H1 (cell line): ENCODE measurements around the gene UBQLNL. TPM values are rescaled to one million over a fixed set of nuclear protein-coding genes. Genes with fewer than 3 reads are reported as not detected.

Source experiments
- CTCF ChIA-PET: fragments of 300-600 bp; sonication (Branson Sonifier 250); formaldehyde crosslinking; loops from one replicate; lab custom pipeline; 2021; ENCODE audit not compliant: partially characterized antibody; lab: Charles Lee
- POLR2A ChIA-PET: fragments of 300-600 bp; sonication (Branson Sonifier 250); formaldehyde crosslinking; loops from one replicate; lab custom pipeline; 2021; ENCODE audit warnings: inconsistent platforms; ENCODE audit not compliant: partially characterized antibody; lab: Charles Lee
- DNase-seq, 2 experiments: peaks; one replicate each; pipeline versions ENCODE4 v3.0.0 to v3.0.0-alpha.2; 2010 to 2022; ENCODE audit warnings: low spot score in 2 of 2, low read depth in 1 of 2, mixed read lengths in 1 of 2
- FAIRE-seq: peaks from 2 replicates; lab custom pipeline; 2011; peaks lifted over from hg19 to GRCh38; lab: Jason Lieb, UNC
- H2AFZ ChIP-seq: 2 replicates; pipeline ENCODE4 v1.8.1; 2012; ENCODE audit warnings: low read length, inconsistent platforms
- H2AK5ac ChIP-seq: 2 replicates; pipeline ENCODE4 v1.6.1; 2013; ENCODE audit warnings: low read depth, low read length
- H2BK120ac ChIP-seq: replicated peaks from 2 replicates; pipeline ENCODE3; 2013; ENCODE audit warnings: low read depth, low read length, inconsistent platforms
- H2BK12ac ChIP-seq: 2 replicates; pipeline ENCODE4 v1.6.1; 2013; ENCODE audit warnings: low read depth, low read length
- H2BK15ac ChIP-seq: 2 replicates; pipeline ENCODE4 v1.6.1; 2013; ENCODE audit warnings: low read length
- H2BK20ac ChIP-seq: 2 replicates; pipeline ENCODE4 v1.6.1; 2013; ENCODE audit warnings: low read length
- H2BK5ac ChIP-seq: 2 replicates; pipeline ENCODE4 v1.6.1; 2013; ENCODE audit warnings: low read depth, low read length
- H3K14ac ChIP-seq: 2 replicates; pipeline ENCODE4 v1.6.1; 2013; ENCODE audit warnings: inconsistent platforms; ENCODE audit not compliant: insufficient read length
- H3K18ac ChIP-seq: 2 replicates; pipeline ENCODE4 v1.6.1; 2013; ENCODE audit warnings: low read length; ENCODE audit errors: extremely low read depth
- H3K23ac ChIP-seq: 2 replicates; pipeline ENCODE4 v1.6.1; 2013; ENCODE audit warnings: inconsistent platforms; ENCODE audit not compliant: insufficient read length
- H3K23me2 ChIP-seq: 2 replicates; pipeline ENCODE4 v1.6.1; 2013; ENCODE audit warnings: low read depth, low read length
- H3K27ac ChIP-seq: 2 replicates; pipeline ENCODE4 v1.6.1; 2011; ENCODE audit warnings: low read depth, low read length, inconsistent platforms
- H3K27me3 ChIP-seq, 4 experiments: replicated peaks in 1 of 4; 1 replicate in 1 of 4; 2 replicates in 3 of 4; pipeline versions ENCODE4 v1.6.1 to v1.8.1; 2011 to 2013; ENCODE audit warnings: low read length in 3 of 4, mild to moderate bottlenecking in 3 of 4, inconsistent platforms in 2 of 4, mixed read lengths in 2 of 4, moderate library complexity in 1 of 4; ENCODE audit not compliant: control insufficient read depth in 3 of 4, insufficient read depth in 3 of 4; ENCODE audit errors: extremely low read depth in 1 of 4
- H3K36me3 ChIP-seq, 4 experiments: 2 replicates each; pipeline versions ENCODE4 v1.6.1 to v1.8.1; 2011 to 2013; ENCODE audit warnings: mild to moderate bottlenecking in 4 of 4, low read length in 3 of 4, moderate library complexity in 2 of 4, control low read depth in 1 of 4, inconsistent platforms in 1 of 4; ENCODE audit not compliant: insufficient read depth in 4 of 4, control insufficient read depth in 2 of 4
- H3K4ac ChIP-seq: replicated peaks from 2 replicates; pipeline ENCODE3; 2013; ENCODE audit warnings: low read length, low read depth, mixed read lengths, inconsistent platforms; ENCODE audit not compliant: insufficient read length
- H3K4me1 ChIP-seq, 4 experiments: replicated peaks in 1 of 4; 1 replicate in 1 of 4; 2 replicates in 3 of 4; pipeline versions ENCODE4 v1.6.1 to v1.8.1; 2011 to 2013; ENCODE audit warnings: low read length in 3 of 4, inconsistent platforms in 2 of 4, mixed read lengths in 1 of 4; ENCODE audit not compliant: insufficient read depth in 4 of 4, control insufficient read depth in 3 of 4
- H3K4me2 ChIP-seq, 2 experiments: 2 replicates each; pipeline versions ENCODE4 v1.6.1 to v1.8.1; 2011 to 2013; ENCODE audit warnings: low read depth in 2 of 2, low read length in 2 of 2, control low read depth in 1 of 2, inconsistent platforms in 1 of 2, mild to moderate bottlenecking in 1 of 2; ENCODE audit not compliant: insufficient read depth in 1 of 2
- H3K4me3 ChIP-seq, 4 experiments: fragments of 200-600, 300-600 bp in 1 of 4; sonication (generic), shearing (Covaris generic), sonication (Bioruptor Twin) in 1 of 4; 2 replicates each; pipeline versions ENCODE4 v1.5.1 to v1.8.1; 2011 to 2016; ENCODE audit warnings: low read length in 4 of 4, low read depth in 3 of 4, control low read depth in 2 of 4, inconsistent platforms in 2 of 4, mild to moderate bottlenecking in 2 of 4, mixed read lengths in 1 of 4, moderate library complexity in 1 of 4; ENCODE audit not compliant: insufficient read depth in 2 of 4; ENCODE audit errors: extremely low read depth in 1 of 4
- H3K56ac ChIP-seq: replicated peaks from 2 replicates; pipeline ENCODE3; 2013; ENCODE audit warnings: low read depth, mild to moderate bottlenecking, mixed read lengths, low read length, inconsistent platforms; ENCODE audit not compliant: insufficient read length
- H3K79me1 ChIP-seq: 2 replicates; pipeline ENCODE4 v1.6.1; 2013; ENCODE audit warnings: low read depth, low read length, control low read depth
- H3K79me2 ChIP-seq, 2 experiments: 2 replicates each; pipeline versions ENCODE4 v1.6.1 to v1.8.1; 2012 to 2013; ENCODE audit warnings: low read length in 2 of 2, mild to moderate bottlenecking in 2 of 2, inconsistent platforms in 1 of 2; ENCODE audit not compliant: insufficient read depth in 2 of 2, control insufficient read depth in 1 of 2
- H3K9ac ChIP-seq, 4 experiments: replicated peaks in 1 of 4; 1 replicate in 1 of 4; 2 replicates in 3 of 4; pipeline versions ENCODE4 v1.6.1 to v1.8.1; 2011 to 2013; ENCODE audit warnings: low read depth in 3 of 4, low read length in 3 of 4, control low read depth in 2 of 4, mild to moderate bottlenecking in 2 of 4, moderate library complexity in 2 of 4, inconsistent platforms in 1 of 4; ENCODE audit errors: extremely low read depth in 1 of 4
- H3K9me3 ChIP-seq, 2 experiments: 2 replicates each; pipeline versions ENCODE4 v1.6.1 to v1.8.1; 2012 to 2013; ENCODE audit warnings: mild to moderate bottlenecking in 2 of 2, moderate library complexity in 2 of 2, control low read depth in 1 of 2, inconsistent platforms in 1 of 2, low read depth in 1 of 2, low read length in 1 of 2, mixed read lengths in 1 of 2; ENCODE audit not compliant: insufficient read depth in 2 of 2
- H4K20me1 ChIP-seq, 2 experiments: replicated peaks in 1 of 2; 2 replicates each; pipeline versions ENCODE3 to v1.8.1; 2011 to 2013; ENCODE audit warnings: inconsistent platforms in 2 of 2, low read length in 2 of 2, mild to moderate bottlenecking in 1 of 2; ENCODE audit not compliant: insufficient read depth in 2 of 2, control insufficient read depth in 1 of 2
- H4K5ac ChIP-seq: 2 replicates; pipeline ENCODE4 v1.6.1; 2013; ENCODE audit warnings: low read length, low read depth, mixed read lengths, inconsistent platforms; ENCODE audit not compliant: insufficient read length
- H4K8ac ChIP-seq: 2 replicates; pipeline ENCODE4 v1.8.0; 2013; ENCODE audit warnings: mild to moderate bottlenecking, moderate library complexity, low read length, inconsistent platforms; ENCODE audit not compliant: insufficient read depth; ENCODE audit errors: extremely low read depth
- H4K91ac ChIP-seq: replicated peaks from 2 replicates; pipeline ENCODE3; 2013; ENCODE audit warnings: low read length, mixed read lengths, inconsistent platforms; ENCODE audit not compliant: insufficient read length
- BCL11A ChIP-seq, 2 experiments: IDR thresholded peaks; one replicate each; pipeline ENCODE4 v1.6.1; 2011; ENCODE audit warnings: low read depth in 2 of 2, low read length in 2 of 2, mild to moderate bottlenecking in 2 of 2
- CEBPB ChIP-seq: IDR thresholded peaks from 2 replicates; pipeline ENCODE4 v1.6.1; 2012; ENCODE audit warnings: low read depth, low read length
- CHD2 ChIP-seq: IDR thresholded peaks from 2 replicates; pipeline ENCODE4 v1.6.1; 2012; ENCODE audit warnings: low read length, improper control_type of control experiment
- CTBP2 ChIP-seq: IDR thresholded peaks from 2 replicates; pipeline ENCODE4 v1.7.0; 2011; ENCODE audit warnings: borderline replicate concordance, mild to moderate bottlenecking, moderate library complexity, mixed read lengths, low read length; ENCODE audit not compliant: insufficient read depth, insufficient read length
- GABPA ChIP-seq: IDR thresholded peaks from 2 replicates; pipeline ENCODE4 v1.6.1; 2011; ENCODE audit warnings: mild to moderate bottlenecking, low read length, moderate library complexity, borderline replicate concordance; ENCODE audit not compliant: insufficient read depth
- RBBP5 ChIP-seq: IDR thresholded peaks from 2 replicates; pipeline ENCODE4 v1.7.1; 2012; ENCODE audit warnings: low read depth, mild to moderate bottlenecking, inconsistent platforms, low read length, moderate library complexity, borderline replicate concordance
- SAP30 ChIP-seq: fragments of 300-600 bp; sonication (generic); IDR thresholded peaks from 2 replicates; pipeline ENCODE4 v1.7.1; 2012; ENCODE audit warnings: low read length, moderate library complexity, mild to moderate bottlenecking, inconsistent platforms; ENCODE audit not compliant: insufficient read depth, insufficient replicate concordance
- SUZ12 ChIP-seq: fragments of 200-600 bp; sonication (generic); IDR thresholded peaks from 2 replicates; pipeline ENCODE4 v1.6.1; 2012; ENCODE audit warnings: mild to moderate bottlenecking, inconsistent platforms, low read length, moderate library complexity, mixed read lengths
- WGBS, 2 experiments: shearing (Covaris generic) in 1 of 2; methylation state at CpG; one replicate each; pipeline versions ENCODE4 v1.1.6 to v1.1.7; 2013 to 2015; ENCODE audit warnings: low lambda C conversion rate in 2 of 2, mixed read lengths in 2 of 2, inconsistent platforms in 1 of 2, low coverage in 1 of 2, missing lambda C conversion rate in 1 of 2; ENCODE audit not compliant: insufficient replicate concordance in 2 of 2, insufficient coverage in 1 of 2, insufficient read length in 1 of 2; ENCODE audit errors: extremely low coverage in 1 of 2, missing lambda C conversion rate in 1 of 2; 5-methylcytosine and 5-hydroxymethylcytosine counted together
- polyA plus RNA-seq, 7 experiments: library from polyadenylated mRNA; depleted of rRNA in 3 of 7; stranded (reverse) in 5 of 7; unstranded in 2 of 7; fragments of >200 nt in 5 of 7; fragments of 200-250 nt in 2 of 7; gene quantifications; 1 replicate in 5 of 7; 2 replicates in 1 of 7; 4 replicates in 1 of 7; pipeline versions ENCODE4 v1.2.1 to v1.2.3, GENCODE V29; 2011 to 2013; ENCODE audit warnings: missing spikeins in 2 of 7, mixed read lengths in 2 of 7
- total RNA-seq: library from RNA; stranded (reverse); fragmentation: NEBNext Ultra II Directional; extraction: Animal tissue kit (Norgen Biotek cat#: 25700); gene quantifications from 2 replicates; pipeline ENCODE4 v1.2.1, GENCODE V29; 2021
- TF ChIP-seq, protein P1 (sequence below): IDR thresholded peaks from 2 replicates; pipeline ENCODE4 v1.6.1; 2012; ENCODE audit warnings: low read length, inconsistent platforms
- TF ChIP-seq, protein P2 (sequence below): IDR thresholded peaks from 2 replicates; pipeline ENCODE4 v1.6.1; 2011; ENCODE audit warnings: low read length, improper control_type of control experiment

UBQLNL gene
- total and polyA plus RNA-seq, 2 of the 8 experiments (the other 6 are each of a cell fraction or from before 2014, with no cell fraction given) = 0.35 TPM; not detected in 1

DNA sequence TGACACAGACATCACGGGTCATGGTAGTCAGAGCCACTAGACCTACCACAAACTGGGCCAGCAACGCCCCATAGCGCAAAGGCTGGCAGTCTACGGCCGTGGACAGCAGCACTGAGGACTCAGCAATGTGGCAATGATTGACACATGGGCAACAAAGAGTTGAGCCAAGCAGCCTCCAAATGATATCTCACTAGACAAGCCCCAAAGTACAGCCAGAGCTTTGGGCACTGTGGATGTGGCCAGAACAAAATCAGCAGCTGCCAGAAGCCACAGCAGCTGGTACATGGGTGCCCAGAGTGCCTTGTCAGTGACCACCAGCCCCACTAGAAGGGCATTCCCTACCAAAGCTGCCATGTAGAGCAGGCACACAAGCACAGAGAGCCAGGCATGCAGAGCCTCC is 11.2 kb upstream of the UBQLNL start:
- Histone ChIP-seq H4K8ac (no peak overlapping the region), H2BK20ac (no peak overlapping the region), H4K5ac (no peak overlapping the region), H2BK15ac (no peak overlapping the region), H2BK120ac (no peak overlapping the region), H3K14ac (no peak overlapping the region), H3K79me1 (no peaks in the 10 kb centered on the region), H4K20me1 (no peaks in the 10 kb centered on the region), H3K4ac (no peak overlapping the region), H2AFZ (no peak overlapping the region), H2BK12ac (no peak overlapping the region), H3K4me3 (no peak overlapping the region), H2AK5ac (no peak overlapping the region), H3K4me2 (no peak overlapping the region), H3K56ac (no peak overlapping the region), H3K18ac (no peak overlapping the region), H3K27me3 (no peaks in the 10 kb centered on the region; a peak in 2 of 7 replicates), H3K27ac (no peak overlapping the region), H3K4me1 (peaks cover 0 to 3% (median 0%) of the 10 kb centered on the region in 4 experiments; a peak in 1 of 7 replicates), H3K36me3 (no peaks in the 10 kb centered on the region), H3K9me3 (no peaks in the 10 kb centered on the region), H3K79me2 (no peaks in the 10 kb centered on the region), H3K23me2 (no peaks in the 10 kb centered on the region), H3K9ac (no peak overlapping the region), H2BK5ac (no peak overlapping the region), H3K23ac (no peak overlapping the region), H4K91ac (no peak overlapping the region)
- DNase-seq = no peak
- POLR2A ChIA-PET = no interaction called here
- 96% methylated on average over 5 of the region's 5 CpGs; no CpG with 5 or more reads in 1 of the 2 experiments for WGBS, 2 experiments
- no peak for FAIRE-seq
- CTCF ChIA-PET = interaction anchor here (1.7 kb wide), 1 partner anchor 8 kb away, joined by 3 read pairs; no protein-coding TSS in a partner anchor
- no peak for TF ChIP-seq GABPA
- no peak for TF ChIP-seq SUZ12
- TF ChIP-seq, protein P1, sequence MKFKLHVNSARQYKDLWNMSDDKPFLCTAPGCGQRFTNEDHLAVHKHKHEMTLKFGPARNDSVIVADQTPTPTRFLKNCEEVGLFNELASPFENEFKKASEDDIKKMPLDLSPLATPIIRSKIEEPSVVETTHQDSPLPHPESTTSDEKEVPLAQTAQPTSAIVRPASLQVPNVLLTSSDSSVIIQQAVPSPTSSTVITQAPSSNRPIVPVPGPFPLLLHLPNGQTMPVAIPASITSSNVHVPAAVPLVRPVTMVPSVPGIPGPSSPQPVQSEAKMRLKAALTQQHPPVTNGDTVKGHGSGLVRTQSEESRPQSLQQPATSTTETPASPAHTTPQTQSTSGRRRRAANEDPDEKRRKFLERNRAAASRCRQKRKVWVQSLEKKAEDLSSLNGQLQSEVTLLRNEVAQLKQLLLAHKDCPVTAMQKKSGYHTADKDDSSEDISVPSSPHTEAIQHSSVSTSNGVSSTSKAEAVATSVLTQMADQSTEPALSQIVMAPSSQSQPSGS = no peak
- TF ChIP-seq, protein P2, sequence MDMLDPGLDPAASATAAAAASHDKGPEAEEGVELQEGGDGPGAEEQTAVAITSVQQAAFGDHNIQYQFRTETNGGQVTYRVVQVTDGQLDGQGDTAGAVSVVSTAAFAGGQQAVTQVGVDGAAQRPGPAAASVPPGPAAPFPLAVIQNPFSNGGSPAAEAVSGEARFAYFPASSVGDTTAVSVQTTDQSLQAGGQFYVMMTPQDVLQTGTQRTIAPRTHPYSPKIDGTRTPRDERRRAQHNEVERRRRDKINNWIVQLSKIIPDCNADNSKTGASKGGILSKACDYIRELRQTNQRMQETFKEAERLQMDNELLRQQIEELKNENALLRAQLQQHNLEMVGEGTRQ = no peak
- no peak for TF ChIP-seq CEBPB
- no peak for TF ChIP-seq BCL11A (IDR thresholded peaks at IDR 0.05; ENCODE audit: low read depth in 2 of 2, low read length in 2 of 2)
- no peak for TF ChIP-seq CHD2
- no peak for TF ChIP-seq SAP30
- TF ChIP-seq RBBP5 = no peak
- no peak for TF ChIP-seq CTBP2
